ENCODE results near the gene SCYGR7. TPM values are rescaled to one million over a fixed set of nuclear protein-coding genes. Genes with fewer than 3 reads are reported as not detected.

SCYGR7 gene
- total RNA-seq, 1 experiment from 2014 or later: not detected

DNA sequence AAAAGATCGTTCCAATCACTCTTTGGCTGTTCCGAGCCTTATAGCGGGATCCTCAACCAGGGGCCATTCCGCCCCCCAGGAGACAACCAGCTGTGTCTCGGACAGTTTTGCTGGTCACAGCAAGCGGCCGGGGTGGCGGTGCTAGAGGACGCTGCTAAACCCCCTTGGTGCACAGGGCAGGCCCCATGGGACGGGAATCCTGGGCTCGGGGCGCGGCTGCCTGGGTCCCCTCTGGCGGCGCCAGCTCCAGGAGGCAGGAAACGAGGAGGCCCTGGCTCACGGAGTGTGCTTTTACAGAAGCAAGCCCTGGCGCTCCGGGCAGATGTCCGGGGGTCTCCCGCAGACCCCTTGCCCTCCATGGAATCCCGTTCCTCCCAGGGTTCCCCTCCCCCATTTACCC lies 39.7 kb downstream of the SCYGR7 start:
- H3K9me3 ChIP-seq (replicated peaks): no peaks in the 10 kb centered on the region
- H3K36me3 ChIP-seq: no peaks in the 10 kb centered on the region
- DNase-seq (ENCODE audit: low read depth in 1 of 2, low spot score in 2 of 2): no peak
- H3K27ac ChIP-seq: no peak overlapping the region
- no peaks in the 10 kb centered on the region for H3K27me3 ChIP-seq (replicated peaks)
- no peak overlapping the region for H3K4me3 ChIP-seq
- peaks cover 7% of the 10 kb centered on the region for H3K4me1 ChIP-seq (replicated peaks)

DNA sequence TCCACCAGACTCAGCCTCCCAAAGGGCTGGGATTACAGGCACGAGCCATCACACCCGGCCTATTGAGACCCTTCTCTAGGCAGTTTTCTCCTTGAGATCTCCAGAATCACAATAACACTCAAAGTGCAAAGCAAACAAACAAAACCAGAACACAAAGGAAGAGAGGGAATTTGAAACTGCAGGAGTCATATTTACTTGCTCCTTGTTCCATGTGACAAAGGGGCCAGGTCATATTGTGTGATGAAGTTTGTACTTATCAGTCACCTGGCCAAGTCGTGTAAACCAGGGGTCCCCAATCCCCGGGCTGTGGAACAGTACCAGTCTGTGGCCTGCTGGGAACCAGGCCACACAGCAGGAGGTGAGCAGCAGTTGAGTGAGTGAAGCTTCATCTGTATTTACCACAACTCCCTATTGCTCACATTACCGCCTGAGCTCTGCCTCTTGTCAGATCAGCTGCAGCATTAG lies 44.1 kb downstream of the SCYGR7 start:
- DNase-seq (ENCODE audit: low read depth in 1 of 2, low spot score in 2 of 2): peak in 1 of 2 experiments; percentile 10

DNA sequence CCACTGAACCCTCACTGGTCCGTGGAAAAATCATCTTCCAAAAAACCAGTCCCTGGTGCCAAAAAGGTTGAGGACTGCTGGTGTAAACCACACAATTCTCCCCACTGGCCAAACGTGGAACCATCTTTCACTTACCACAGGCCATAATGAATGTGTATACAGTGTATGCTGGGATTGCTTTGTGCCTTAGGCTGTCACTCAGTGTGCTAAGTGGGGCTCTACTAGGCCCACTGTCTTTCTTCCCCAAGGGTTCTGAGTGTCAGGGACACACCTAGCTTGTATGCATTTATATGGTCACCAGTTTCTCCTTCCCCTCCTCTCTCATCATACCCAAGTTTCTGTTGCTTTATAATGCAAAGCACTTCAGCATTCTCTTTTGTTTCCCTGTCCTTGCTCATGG lies 44.8 kb downstream of the SCYGR7 start:
- DNase-seq (ENCODE audit: low read depth in 1 of 2, low spot score in 2 of 2): no peak
- Histone ChIP-seq H3K9me3 (replicated peaks) (no peaks in the 10 kb centered on the region), H3K27me3 (replicated peaks) (no peaks in the 10 kb centered on the region), H3K36me3 (no peaks in the 10 kb centered on the region), H3K27ac (no peak overlapping the region), H3K4me3 (no peak overlapping the region), H3K4me1 (replicated peaks) (peaks cover 3% of the 10 kb centered on the region)

More for the DNA sequence above, 44.1 kb downstream of the SCYGR7 start:
- H3K36me3 ChIP-seq: no peaks in the 10 kb centered on the region
- no peaks in the 10 kb centered on the region for H3K27me3 ChIP-seq (replicated peaks)
- H3K27ac ChIP-seq: no peak overlapping the region
- peaks cover 3% of the 10 kb centered on the region for H3K4me1 ChIP-seq (replicated peaks)
- H3K9me3 ChIP-seq (replicated peaks): no peaks in the 10 kb centered on the region
- no peak overlapping the region for H3K4me3 ChIP-seq

DNA sequence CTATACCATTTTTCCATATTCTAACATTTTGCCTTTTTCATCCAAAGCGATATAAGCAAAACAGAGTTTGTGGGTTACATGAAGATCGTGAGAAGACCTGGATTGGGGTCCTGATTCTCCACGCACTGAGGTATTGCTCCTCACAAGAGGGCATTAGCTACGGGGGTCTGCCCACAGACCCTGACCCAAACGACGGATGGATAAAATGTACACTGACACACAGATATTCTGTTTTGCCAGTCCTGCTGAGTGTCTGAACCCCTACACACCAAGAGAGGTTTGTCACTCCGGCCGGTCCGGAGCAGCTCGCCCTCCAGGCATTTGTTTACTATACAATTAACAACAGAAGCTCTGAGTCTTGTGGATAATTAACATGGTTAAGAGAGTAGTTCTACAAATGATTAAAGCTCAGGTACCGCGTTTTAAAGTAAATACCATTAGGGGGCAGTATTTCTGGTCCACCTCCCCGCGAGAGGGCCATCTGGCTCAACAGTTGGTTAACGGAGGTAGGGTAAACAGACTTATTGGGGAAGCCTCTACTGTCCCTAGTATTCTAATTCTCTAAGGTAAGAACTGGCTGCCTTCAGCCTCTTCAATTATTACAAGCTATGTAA lies 46.0 kb downstream of the SCYGR7 start:
- H3K36me3 ChIP-seq: no peaks in the 10 kb centered on the region
- DNase-seq (ENCODE audit: low read depth in 1 of 2, low spot score in 2 of 2): no peak
- H3K4me1 ChIP-seq (replicated peaks): peaks cover 3% of the 10 kb centered on the region
- no peaks in the 10 kb centered on the region for H3K9me3 ChIP-seq (replicated peaks)
- no peaks in the 10 kb centered on the region for H3K27me3 ChIP-seq (replicated peaks)
- no peak overlapping the region for H3K4me3 ChIP-seq
- H3K27ac ChIP-seq: no peak overlapping the region

DNA sequence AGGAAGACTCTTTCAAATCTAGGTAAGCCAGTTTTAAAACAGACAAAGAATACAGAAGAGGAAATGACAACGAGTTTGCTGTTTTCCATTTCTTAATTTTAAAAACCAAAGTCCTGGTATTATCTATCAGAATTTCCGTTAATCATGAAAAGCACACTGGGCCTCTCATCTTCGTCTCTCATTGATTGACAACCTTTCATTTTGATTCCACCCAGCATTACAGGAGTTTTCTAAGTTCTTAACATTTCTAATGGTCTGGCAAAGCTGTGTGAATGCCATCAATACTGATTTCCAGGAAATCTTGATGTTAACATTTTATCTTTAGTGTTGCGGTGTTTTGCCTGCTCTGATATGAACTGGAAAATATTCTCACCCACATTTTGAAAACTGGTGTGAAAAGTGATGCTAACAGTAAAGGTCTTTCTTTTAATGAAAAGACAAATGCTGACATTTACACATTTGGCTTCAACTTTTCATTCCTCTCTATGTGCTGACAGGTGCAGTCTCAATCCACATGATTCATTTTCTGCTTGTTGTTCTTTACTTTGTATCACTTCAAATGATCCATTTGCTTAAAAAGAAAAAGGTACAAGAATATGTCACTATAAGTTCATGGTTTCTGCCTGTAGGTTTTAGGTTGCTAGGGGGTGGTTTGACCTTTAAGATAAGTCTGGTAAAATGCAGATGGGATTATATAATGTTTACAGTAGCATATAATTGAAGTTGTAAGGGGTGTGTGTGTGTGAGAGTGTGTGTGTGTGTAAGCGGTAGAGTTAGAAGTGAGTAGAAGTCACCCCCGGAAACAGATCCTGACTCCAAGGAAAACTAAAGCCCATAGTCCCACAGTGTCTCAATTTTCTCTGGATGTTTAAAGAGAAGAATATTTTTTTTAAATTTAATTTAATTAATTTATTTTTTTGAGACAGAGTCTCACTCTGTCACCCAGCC lies 47.0 kb downstream of the SCYGR7 start:
- peaks cover 3% of the 10 kb centered on the region for H3K4me1 ChIP-seq (replicated peaks)
- H3K4me3 ChIP-seq: no peak overlapping the region
- H3K9me3 ChIP-seq (replicated peaks): no peaks in the 10 kb centered on the region
- H3K27ac ChIP-seq: no peak overlapping the region
- no peaks in the 10 kb centered on the region for H3K27me3 ChIP-seq (replicated peaks)
- DNase-seq (ENCODE audit: low read depth in 1 of 2, low spot score in 2 of 2): no peak
- no peaks in the 10 kb centered on the region for H3K36me3 ChIP-seq

Other genes with a start within 250 kb of the SCYGR7 start
- not detected in 2 replicates for gene SCYGR2, start 129.4 kb upstream of the SCYGR7 start, total RNA-seq (2014; rRNA removed; shearing (Covaris generic))
- not detected in 2 replicates for gene SCYGR3, start 113.5 kb upstream of the SCYGR7 start, total RNA-seq (2014; rRNA removed; shearing (Covaris generic))
- not detected in 2 replicates for gene SCYGR4, start 110.8 kb upstream of the SCYGR7 start, total RNA-seq (2014; rRNA removed; shearing (Covaris generic))
- gene SCYGR5, start 61.5 kb upstream of the SCYGR7 start, total RNA-seq (2014; rRNA removed; shearing (Covaris generic)): not detected in 2 replicates
- gene SLC19A3, start 10.3 kb upstream of the SCYGR7 start, total RNA-seq (2014; rRNA removed; shearing (Covaris generic)): not detected in 2 replicates
- gene SCYGR6, start 3.6 kb upstream of the SCYGR7 start, total RNA-seq (2014; rRNA removed; shearing (Covaris generic)): not detected in 2 replicates
- gene SCYGR8, start 17.6 kb downstream of the SCYGR7 start, total RNA-seq (2014; rRNA removed; shearing (Covaris generic)): not detected in 2 replicates
- gene CCL20, start 85.5 kb downstream of the SCYGR7 start, total RNA-seq (2014; rRNA removed; shearing (Covaris generic)): not detected in 2 replicates
- 0.16 TPM in 2 replicates for gene DAW1, start 143.3 kb downstream of the SCYGR7 start, total RNA-seq (2014; rRNA removed; shearing (Covaris generic))